CD1c-positive myeloid dendritic cell (primary cell): ENCODE data around the gene KSR1.
A peak's percentile ranks its signal among the peaks of the same experiment; 100 is the strongest.

Experiments
- DNase-seq: peaks from one replicate; pipeline ENCODE4 v3.0.0-alpha.2; 2016; ENCODE audit errors: extremely low spot score

Gene KSR1

DNA sequence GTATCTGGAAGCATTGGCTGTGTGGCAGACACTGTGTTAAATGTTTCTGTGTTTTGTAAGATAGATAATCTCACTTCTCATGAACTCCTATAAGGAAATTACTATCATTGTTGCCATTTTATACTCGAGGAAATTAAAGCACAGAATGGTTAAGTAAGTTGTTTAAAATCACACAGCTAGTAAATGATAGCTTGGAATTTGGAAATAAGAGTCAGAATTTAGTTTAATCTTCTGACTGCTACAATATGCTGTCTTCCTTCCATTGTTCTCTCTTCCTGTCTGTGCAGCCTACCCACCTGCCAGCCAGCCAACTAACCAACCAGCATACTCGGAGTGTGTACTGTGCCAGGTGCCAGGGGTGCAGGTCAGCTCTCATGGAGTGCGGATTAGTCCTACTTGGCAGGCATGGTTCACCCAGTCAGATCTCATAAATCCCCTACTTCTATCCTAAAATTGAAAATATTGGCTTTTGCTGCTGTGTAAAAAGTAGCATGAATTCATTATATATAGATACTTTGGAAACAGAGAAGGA is 94.8 kb downstream of the KSR1 start:
- DNase-seq: no peak

DNA sequence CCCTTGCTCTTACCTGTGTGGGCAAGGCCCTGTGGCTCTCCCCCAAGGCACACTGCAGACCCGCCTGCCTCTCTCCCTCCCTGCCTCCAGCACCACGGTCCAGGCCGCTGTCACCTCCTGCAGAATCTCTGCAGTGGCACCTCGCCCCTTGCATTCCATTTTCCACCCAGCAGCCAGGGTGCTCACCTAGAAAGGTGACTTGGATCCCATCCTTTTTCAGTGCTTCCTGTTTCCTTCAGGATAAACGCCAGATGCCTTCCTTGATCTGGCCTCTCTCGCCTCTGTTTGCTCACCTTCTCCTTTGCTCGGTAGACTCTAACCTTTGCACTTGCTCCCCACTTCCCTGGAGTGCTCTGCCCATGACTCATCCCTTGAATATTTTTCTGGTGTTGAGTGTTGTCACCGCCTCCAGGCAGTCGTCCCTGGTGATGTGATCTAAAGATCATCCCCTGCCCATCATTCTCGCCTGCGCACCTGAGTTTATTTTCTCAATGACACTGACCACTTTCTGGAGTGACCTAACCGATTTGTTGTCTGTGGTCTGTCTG is 95.5 kb downstream of the KSR1 start:
- DNase-seq: no peak

GRCh38 chr17:27552276-27552732 is 96.1 kb downstream of the KSR1 start:
- DNase-seq: no peak

DNA sequence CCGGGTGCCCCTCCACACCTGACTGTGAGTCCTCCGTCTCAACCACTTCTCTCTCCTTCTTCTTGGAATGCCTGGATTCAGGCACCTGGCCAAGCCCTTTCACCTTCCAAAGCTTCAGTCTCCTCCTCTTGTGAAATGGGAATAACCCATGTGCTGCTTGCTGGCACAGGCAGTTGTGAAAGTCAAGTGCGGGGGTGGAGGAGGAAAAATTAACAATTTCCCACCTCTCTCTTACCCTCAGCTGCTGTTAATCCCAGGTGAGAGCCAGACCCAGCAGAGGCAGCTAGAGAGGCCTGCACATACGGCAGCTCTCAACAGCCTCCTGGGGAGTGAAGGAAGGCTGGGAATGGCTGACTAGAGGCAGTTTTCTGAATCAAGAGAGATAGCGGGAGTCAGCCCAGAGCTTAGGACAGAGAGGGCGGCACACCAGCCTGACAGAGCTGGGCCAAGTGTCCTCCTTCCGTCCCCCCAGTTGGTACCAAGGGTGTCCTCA is 96.8 kb downstream of the KSR1 start:
- no peak for DNase-seq

- DNase-seq: no peak
These were observed 97.9 kb downstream of the KSR1 start for GRCh38 chr17:27554152-27554551.

- DNase-seq: no peak
These were observed 98.7 kb downstream of the KSR1 start for GRCh38 chr17:27554911-27555310.

DNA sequence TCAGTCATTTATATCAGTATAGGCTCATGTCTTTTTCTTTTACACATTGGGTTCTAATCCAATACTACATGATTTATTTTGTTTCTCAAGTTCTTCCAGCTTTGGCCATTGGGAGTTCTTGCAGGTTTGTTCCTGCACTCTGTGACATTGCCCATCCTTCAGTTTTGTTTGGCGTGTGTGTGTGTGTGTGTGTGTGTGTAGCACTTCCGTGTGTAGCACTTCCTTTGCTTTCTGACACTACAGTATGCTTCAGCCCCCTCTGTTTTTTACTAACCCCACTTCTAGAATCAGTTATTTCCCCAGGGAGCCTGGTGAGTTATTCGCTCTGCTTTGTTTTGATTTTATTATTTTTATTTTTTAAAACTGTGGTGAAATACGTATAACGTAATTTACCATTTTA is 99.1 kb downstream of the KSR1 start:
- DNase-seq: no peak

DNA sequence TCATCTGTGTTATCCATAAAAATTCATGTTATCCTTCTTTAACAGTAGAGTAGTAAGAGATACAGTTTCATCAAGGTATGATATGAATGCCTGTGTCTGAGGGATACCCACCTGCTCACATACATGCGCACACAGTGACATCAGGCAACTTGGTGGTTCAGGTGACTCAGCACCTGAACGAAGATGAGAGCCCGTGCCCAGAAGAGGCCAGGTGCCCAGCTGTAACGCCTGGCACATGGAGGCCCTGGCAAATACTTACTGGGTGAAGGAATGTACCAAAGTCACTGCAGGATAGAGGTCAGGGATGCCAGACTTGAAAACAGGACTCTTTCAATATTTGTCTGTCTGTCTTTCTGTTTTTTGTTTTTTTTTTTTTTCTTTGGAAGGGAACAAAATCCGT is 102.1 kb downstream of the KSR1 start:
- DNase-seq: no peak

GRCh38 chr17:27558842-27559505 is 102.7 kb downstream of the KSR1 start:
- no peak for DNase-seq

DNA sequence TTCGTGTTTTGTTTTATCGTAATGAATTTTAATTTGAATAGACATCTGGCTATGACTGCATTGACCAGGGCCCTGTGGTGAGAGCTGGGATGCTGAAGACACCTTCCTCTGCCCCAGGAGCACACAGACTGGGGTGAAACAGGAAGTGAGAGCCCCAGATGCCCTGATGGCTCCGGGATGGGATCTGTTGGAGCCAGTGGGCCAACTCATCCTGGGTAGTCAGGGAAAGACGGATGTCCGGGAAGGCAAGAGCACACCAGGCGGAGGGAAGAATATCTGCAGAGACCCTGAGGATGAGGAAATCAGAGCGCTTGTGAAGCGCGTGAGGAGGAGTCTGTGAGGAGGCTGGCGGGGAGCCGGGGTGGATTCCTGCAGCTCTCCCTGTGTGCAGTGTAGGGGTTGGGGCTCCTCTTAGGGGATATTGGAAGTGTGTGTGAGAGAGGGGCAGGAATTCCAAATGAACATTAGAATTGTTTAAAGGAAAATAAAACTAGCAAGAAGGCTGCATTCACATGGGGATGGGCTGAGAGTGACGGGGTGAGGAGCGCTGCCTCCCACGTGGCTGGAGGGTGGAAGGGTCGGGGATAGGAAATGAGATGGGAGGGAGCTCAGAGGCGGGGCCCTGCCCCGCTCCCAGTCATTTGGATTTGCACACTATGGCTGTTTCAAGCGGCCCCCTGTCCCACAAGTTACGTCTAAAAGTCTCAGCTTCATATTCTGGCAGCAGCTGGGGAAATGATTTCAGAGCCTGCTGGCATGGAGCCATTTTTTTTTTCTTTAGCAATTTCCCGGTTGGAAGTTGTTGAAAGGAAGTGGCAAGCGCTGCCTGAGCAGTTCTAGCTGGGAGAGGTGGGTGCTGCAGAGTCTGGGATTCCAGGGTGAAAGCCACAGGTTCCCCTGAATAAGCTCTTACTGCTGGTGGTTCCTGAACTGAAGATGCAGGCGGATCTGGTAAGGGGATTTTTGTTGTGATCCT is 103.5 kb downstream of the KSR1 start:
- peak; percentile 48 for DNase-seq

GRCh38 chr17:27560668-27561067 is 104.4 kb downstream of the KSR1 start:
- no peak for DNase-seq

- DNase-seq: no peak
These were observed 106.7 kb downstream of the KSR1 start for GRCh38 chr17:27562777-27563455.

GRCh38 chr17:27563532-27563931 is 107.3 kb downstream of the KSR1 start:
- no peak for DNase-seq

- DNase-seq: no peak
These were observed 108.2 kb downstream of the KSR1 start for GRCh38 chr17:27564463-27564862.

DNA sequence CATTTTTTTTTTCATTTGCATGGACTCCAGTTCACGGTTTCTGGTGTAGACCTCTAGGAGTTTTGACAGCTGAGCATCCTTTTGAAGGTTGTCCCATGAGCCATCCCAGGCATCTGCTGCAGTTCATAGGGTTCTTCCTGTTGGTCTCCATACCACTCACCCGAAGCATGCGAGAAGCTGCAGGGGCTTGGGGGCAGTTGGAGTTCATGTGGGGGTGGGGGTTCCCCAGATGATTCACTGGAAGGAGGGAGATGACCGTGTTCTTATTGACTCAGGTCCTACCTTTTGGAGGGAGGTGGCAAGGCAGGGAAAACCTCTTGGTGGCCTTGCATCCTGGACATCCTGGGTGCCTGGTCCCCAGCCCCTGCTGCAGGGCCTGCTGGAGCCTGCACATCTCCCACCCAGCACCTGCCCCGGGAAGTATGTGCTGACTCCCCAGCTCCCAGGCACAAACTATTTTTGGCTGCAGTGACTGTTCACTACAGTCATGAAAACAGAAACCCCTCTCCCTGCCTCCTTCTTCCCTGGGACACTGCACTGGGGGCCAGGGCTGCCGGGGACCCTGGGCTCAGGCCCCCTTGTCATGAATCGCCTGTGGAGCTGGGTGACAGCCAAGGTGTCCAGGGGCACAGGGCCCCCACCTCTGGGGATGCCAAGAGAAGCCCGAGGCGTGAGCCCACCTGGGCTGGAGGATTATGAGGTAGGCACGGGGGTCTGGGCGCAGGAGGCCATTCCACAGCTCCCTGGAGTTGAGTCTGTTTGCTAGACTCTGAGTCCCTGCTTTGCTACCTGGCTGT is 109.8 kb downstream of the KSR1 start:
- no peak for DNase-seq

DNA sequence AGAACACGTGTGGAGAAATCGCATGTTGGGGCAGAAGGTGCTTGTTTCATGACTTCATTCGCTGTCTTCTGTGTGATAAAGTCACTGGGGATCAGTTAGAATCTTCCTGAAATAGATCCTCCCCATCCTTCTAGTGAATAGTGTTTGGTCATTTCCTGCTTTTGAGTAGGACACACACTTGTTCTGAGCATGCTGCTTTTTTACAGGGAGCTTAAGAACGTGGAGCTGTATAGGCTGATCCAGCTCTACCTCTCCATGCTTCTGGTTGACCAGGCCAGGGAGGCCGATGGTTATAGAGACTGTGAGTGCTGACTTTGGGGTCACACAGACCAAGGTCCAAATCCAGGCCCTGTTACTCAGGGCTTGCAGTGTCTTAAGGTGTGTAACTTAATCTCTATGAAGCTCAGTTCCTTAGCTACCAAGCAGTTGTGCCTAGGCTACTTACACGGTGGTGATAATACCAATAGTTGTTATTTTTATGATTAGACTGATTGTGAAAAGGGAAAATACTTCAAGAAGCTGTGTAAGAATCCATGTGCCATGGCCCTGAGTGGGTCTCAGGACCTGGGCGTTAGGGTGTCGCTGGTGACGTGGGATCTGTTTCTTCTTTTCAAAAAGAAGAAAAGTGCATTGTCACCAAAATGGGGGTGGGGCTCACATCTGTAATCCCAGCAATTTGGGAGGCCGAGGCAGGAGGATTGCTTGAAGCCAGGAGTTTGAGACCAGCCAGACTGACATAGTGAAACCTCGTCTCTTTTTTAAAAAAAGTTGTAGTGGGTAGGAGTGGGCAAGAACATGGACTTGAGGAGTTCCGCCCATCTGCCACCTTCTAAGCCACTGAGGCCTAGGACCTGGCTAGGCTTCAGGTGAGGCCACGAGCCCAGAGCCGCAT is 110.7 kb downstream of the KSR1 start:
- DNase-seq: no peak

DNA sequence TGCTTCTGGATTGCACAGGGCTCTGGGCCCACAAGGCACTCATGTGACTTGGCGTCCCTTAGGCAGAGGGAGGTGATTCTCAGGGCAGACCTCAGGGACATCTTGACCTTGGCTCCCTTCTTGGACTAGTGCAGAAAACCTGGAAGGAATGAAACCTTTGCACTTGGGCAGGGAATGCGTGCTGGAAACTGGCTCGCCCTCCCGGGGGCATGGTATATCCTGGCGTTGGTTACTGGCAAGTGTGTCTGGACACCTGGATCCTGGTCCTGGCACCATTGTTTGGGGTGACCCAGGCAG is 111.3 kb downstream of the KSR1 start:
- no peak for DNase-seq

GRCh38 chr17:27568216-27568615 is 112.0 kb downstream of the KSR1 start:
- no peak for DNase-seq

GRCh38 chr17:27568811-27569210 is 112.6 kb downstream of the KSR1 start:
- DNase-seq: no peak

GRCh38 chr17:27569257-27569722 is 113.0 kb downstream of the KSR1 start:
- DNase-seq: peak; percentile 17
